ENCODE results near the gene EYA2. TPM values are rescaled to one million over a fixed set of nuclear protein-coding genes. Genes with fewer than 3 reads are reported as not detected.

The EYA2 gene
- total RNA-seq, 1 donor from 2014 or later = 9.0 TPM

GRCh38 chr20:47004179-47004578 is 109.5 kb downstream of the EYA2 start:
- TF ChIP-seq CTCF (IDR thresholded peaks at IDR 0.05; ENCODE audit: unreplicated experiment) = no peak
- Mint-ChIP-seq H3K4me3 (no peak overlapping the region), H3K9me3 (peaks cover 13% of the 10 kb centered on the region), H3K4me1 (peaks cover 13% of the 10 kb centered on the region), H3K36me3 (peaks cover 18% of the 10 kb centered on the region), H3K27me3 (ENCODE audit: low read depth) (peaks cover 2% of the 10 kb centered on the region), H3K27ac (no peak overlapping the region)
- DNase-seq (ENCODE audit: low spot score in 2 of 2, unreplicated experiment in 2 of 2) = no peak

- Mint-ChIP-seq H3K27me3 (ENCODE audit: low read depth) (no peaks in the 10 kb centered on the region), H3K9me3 (peaks cover 8% of the 10 kb centered on the region), H3K27ac (no peak overlapping the region), H3K4me1 (peaks cover 18% of the 10 kb centered on the region), H3K4me3 (no peak overlapping the region), H3K36me3 (peaks cover 12% of the 10 kb centered on the region)
- no peak for TF ChIP-seq CTCF (IDR thresholded peaks at IDR 0.05; ENCODE audit: unreplicated experiment)
- DNase-seq (ENCODE audit: low spot score in 2 of 2, unreplicated experiment in 2 of 2) = no peak
Observed at GRCh38 chr20:47007826-47008655, 113.4 kb downstream of the EYA2 start.

GRCh38 chr20:47008842-47009518 is 114.3 kb downstream of the EYA2 start:
- peaks cover 11% of the 10 kb centered on the region for H3K36me3 Mint-ChIP-seq
- peaks cover 18% of the 10 kb centered on the region for H3K4me1 Mint-ChIP-seq

GRCh38 chr20:47009784-47010183 is 115.1 kb downstream of the EYA2 start:
- TF ChIP-seq CTCF (IDR thresholded peaks at IDR 0.05; ENCODE audit: unreplicated experiment) = no peak
- peaks cover 10% of the 10 kb centered on the region for H3K36me3 Mint-ChIP-seq
- no peaks in the 10 kb centered on the region for H3K27me3 Mint-ChIP-seq (ENCODE audit: low read depth)
- H3K4me1 Mint-ChIP-seq = peaks cover 18% of the 10 kb centered on the region
- no peaks in the 10 kb centered on the region for H3K9me3 Mint-ChIP-seq
- no peak for DNase-seq (ENCODE audit: low spot score in 2 of 2, unreplicated experiment in 2 of 2)
- H3K27ac Mint-ChIP-seq = no peak overlapping the region
- H3K4me3 Mint-ChIP-seq = no peak overlapping the region

More at GRCh38 chr20:47008842-47009518, 114.3 kb downstream of the EYA2 start:
- no peak overlapping the region for H3K27ac Mint-ChIP-seq
- no peak for DNase-seq (ENCODE audit: low spot score in 2 of 2, unreplicated experiment in 2 of 2)
- H3K4me3 Mint-ChIP-seq = no peak overlapping the region
- no peak for TF ChIP-seq CTCF (IDR thresholded peaks at IDR 0.05; ENCODE audit: unreplicated experiment)
- H3K27me3 Mint-ChIP-seq (ENCODE audit: low read depth) = no peaks in the 10 kb centered on the region
- H3K9me3 Mint-ChIP-seq = peaks cover 6% of the 10 kb centered on the region

- H3K4me1 Mint-ChIP-seq = peaks cover 18% of the 10 kb centered on the region
- H3K9me3 Mint-ChIP-seq = no peaks in the 10 kb centered on the region
- H3K36me3 Mint-ChIP-seq = no peaks in the 10 kb centered on the region
- no peak overlapping the region for H3K27ac Mint-ChIP-seq
- no peak for DNase-seq (ENCODE audit: low spot score in 2 of 2, unreplicated experiment in 2 of 2)
- H3K27me3 Mint-ChIP-seq (ENCODE audit: low read depth) = peaks cover 2% of the 10 kb centered on the region
- H3K4me3 Mint-ChIP-seq = no peak overlapping the region
- no peak for TF ChIP-seq CTCF (IDR thresholded peaks at IDR 0.05; ENCODE audit: unreplicated experiment)
Observed at GRCh38 chr20:47011984-47012383, 117.3 kb downstream of the EYA2 start.
